ENCODE data around the gene BOC. TPM values are rescaled to one million over a fixed set of nuclear protein-coding genes. Genes with fewer than 3 reads are reported as not detected.

Gene BOC
- total RNA-seq, 4 donors from 2014 or later = 75.6 to 159 (median 105) TPM

- Histone ChIP-seq H3K4me3 (no peak overlapping the region), H3K4me1 (peaks cover 59% of the 10 kb centered on the region), H3K27me3 (no peaks in the 10 kb centered on the region), H3K9me3 (no peaks in the 10 kb centered on the region), H3K36me3 (peaks cover 7% of the 10 kb centered on the region), H3K27ac (peak overlapping the region; percentile 55)
- TF ChIP-seq POLR2A (IDR thresholded peaks at IDR 0.05) = no peak
- TF ChIP-seq POLR2AphosphoS5 (IDR thresholded peaks at IDR 0.05) = no peak
- no peak for TF ChIP-seq CTCF (IDR thresholded peaks at IDR 0.05)
- no peak for DNase-seq (ENCODE audit: low spot score in 2 of 2)
- WGBS = 31% methylated on average over 2 of the region's 2 CpGs
Measured at GRCh38 chr3:113232342-113232741, 21.0 kb downstream of the BOC start.

- no peak overlapping the region for H3K4me3 ChIP-seq
- DNase-seq (ENCODE audit: low spot score in 2 of 2) = no peak
- peak overlapping the region; percentile 22 for H3K27ac ChIP-seq
- 80% methylated on average over 9 of the region's 9 CpGs for WGBS
- peaks cover 7% of the 10 kb centered on the region for H3K36me3 ChIP-seq
- no peaks in the 10 kb centered on the region for H3K9me3 ChIP-seq
- H3K27me3 ChIP-seq = no peaks in the 10 kb centered on the region
- H3K4me1 ChIP-seq = peaks cover 50% of the 10 kb centered on the region
- no peak for TF ChIP-seq POLR2A (IDR thresholded peaks at IDR 0.05)
- no peak for TF ChIP-seq POLR2AphosphoS5 (IDR thresholded peaks at IDR 0.05)
Measured at GRCh38 chr3:113233497-113233896, 22.1 kb downstream of the BOC start.

GRCh38 chr3:113234028-113234427 lies 22.7 kb downstream of the BOC start:
- H3K27ac ChIP-seq = peak overlapping the region; percentile 22
- H3K27me3 ChIP-seq = no peaks in the 10 kb centered on the region
- H3K4me1 ChIP-seq = peaks cover 45% of the 10 kb centered on the region
- H3K4me3 ChIP-seq = no peak overlapping the region
- no peak for DNase-seq (ENCODE audit: low spot score in 2 of 2)
- TF ChIP-seq EP300 (IDR thresholded peaks at IDR 0.05) (no peak), POLR2A (IDR thresholded peaks at IDR 0.05) (no peak), POLR2AphosphoS5 (IDR thresholded peaks at IDR 0.05) (no peak), CTCF (IDR thresholded peaks at IDR 0.05) (no peak)
- H3K36me3 ChIP-seq = peaks cover 7% of the 10 kb centered on the region
- no peaks in the 10 kb centered on the region for H3K9me3 ChIP-seq
- 57% methylated on average over 3 of the region's 3 CpGs for WGBS

- peak overlapping the region; percentile 22 for H3K27ac ChIP-seq
- no peak for TF ChIP-seq CTCF (IDR thresholded peaks at IDR 0.05)
- no peak for TF ChIP-seq POLR2A (IDR thresholded peaks at IDR 0.05)
- no peak for TF ChIP-seq POLR2AphosphoS5 (IDR thresholded peaks at IDR 0.05)
- no peak for TF ChIP-seq EP300 (IDR thresholded peaks at IDR 0.05)
- peaks cover 7% of the 10 kb centered on the region for H3K36me3 ChIP-seq
- DNase-seq (ENCODE audit: low spot score in 2 of 2) = no peak
- no peaks in the 10 kb centered on the region for H3K27me3 ChIP-seq
- H3K4me3 ChIP-seq = no peak overlapping the region
- WGBS = 57% methylated on average over 6 of the region's 6 CpGs
- peaks cover 41% of the 10 kb centered on the region for H3K4me1 ChIP-seq
- H3K9me3 ChIP-seq = no peaks in the 10 kb centered on the region
Measured at GRCh38 chr3:113234688-113235260, 23.4 kb downstream of the BOC start.

- Histone ChIP-seq H3K27ac (no peak overlapping the region), H3K4me1 (peaks cover 45% of the 10 kb centered on the region), H3K4me3 (no peak overlapping the region), H3K9me3 (no peaks in the 10 kb centered on the region), H3K27me3 (no peaks in the 10 kb centered on the region), H3K36me3 (peaks cover under 1% of the 10 kb centered on the region)
- DNase-seq (ENCODE audit: low spot score in 2 of 2) = no peak
- no peak for TF ChIP-seq EP300 (IDR thresholded peaks at IDR 0.05)
- WGBS = 83% methylated on average over 2 of the region's 2 CpGs
Measured at GRCh38 chr3:113238503-113238902, 27.1 kb downstream of the BOC start.

GRCh38 chr3:113240841-113241240 lies 29.5 kb downstream of the BOC start:
- H3K27me3 ChIP-seq = no peaks in the 10 kb centered on the region
- H3K4me3 ChIP-seq = no peak overlapping the region
- peak overlapping the region; percentile 62 for H3K27ac ChIP-seq
- no peaks in the 10 kb centered on the region for H3K36me3 ChIP-seq
- no peak for DNase-seq (ENCODE audit: low spot score in 2 of 2)
- peaks cover 43% of the 10 kb centered on the region for H3K4me1 ChIP-seq
- no peak for TF ChIP-seq POLR2A (IDR thresholded peaks at IDR 0.05)
- no peak for TF ChIP-seq EP300 (IDR thresholded peaks at IDR 0.05)
- TF ChIP-seq POLR2AphosphoS5 (IDR thresholded peaks at IDR 0.05) = no peak
- no peak for TF ChIP-seq CTCF (IDR thresholded peaks at IDR 0.05)
- no peaks in the 10 kb centered on the region for H3K9me3 ChIP-seq
- WGBS = 65% methylated on average over 3 of the region's 3 CpGs
